ENCODE data around the gene PPP1CB. TPM values are rescaled to one million over a fixed set of nuclear protein-coding genes. Genes with fewer than 3 reads are reported as not detected.

The PPP1CB gene
- polyA plus RNA-seq, 1 of the 3 experiments (the other 2 are of a cell fraction), result 24.7 TPM

- TF ChIP-seq NFIC (IDR thresholded peaks at IDR 0.05; ENCODE audit: borderline replicate concordance), result no peak
- TF ChIP-seq TEAD4 (IDR thresholded peaks at IDR 0.05; ENCODE audit: borderline replicate concordance, insufficient read depth), result no peak
- TF ChIP-seq ZBTB33 (IDR thresholded peaks at IDR 0.05; ENCODE audit: borderline replicate concordance, low read depth), result no peak
- no peak for TF ChIP-seq FOXM1 (IDR thresholded peaks at IDR 0.05; ENCODE audit: low read depth)
- Histone ChIP-seq H3K9me2 (no peaks in the 10 kb centered on the region), H3K9ac (no peak overlapping the region), H3K36me3 (replicated peaks in 1 of 2; ENCODE audit: control insufficient read depth in 1 of 2, insufficient read depth in 2 of 2, low read length in 1 of 2) (no peaks in the 10 kb centered on the region), H3K4me3 (ENCODE audit: low read depth in 2 of 2, low read length in 1 of 2) (no peak overlapping the region), H3K79me2 (ENCODE audit: insufficient read depth) (no peaks in the 10 kb centered on the region), H3K4me2 (no peak overlapping the region), H2AFZ (ENCODE audit: low read depth) (no peak overlapping the region), H3K9me3 (no peaks in the 10 kb centered on the region), H3K27ac (ENCODE audit: low read depth in 2 of 2, low read length in 1 of 2) (no peak overlapping the region), H3K4me1 (ENCODE audit: control insufficient read depth in 1 of 2, insufficient read depth in 2 of 2, low read depth in 1 of 2, low read length in 1 of 2) (peaks cover 0 to 2% of the 10 kb centered on the region in 2 experiments; a peak in 2 of 4 replicates), H3F3A (replicated peaks; ENCODE audit: insufficient read depth) (peaks cover 6% of the 10 kb centered on the region), H4K20me1 (ENCODE audit: insufficient read depth) (no peaks in the 10 kb centered on the region), H3K27me3 (ENCODE audit: insufficient read depth) (no peaks in the 10 kb centered on the region)
- POLR2A ChIA-PET, result no interaction called here
- no peak for DNase-seq
- WGBS (ENCODE audit: low lambda C conversion rate), result 96% methylated on average over 4 of the region's 4 CpGs
- CTCF ChIA-PET, result interaction anchor here (1.0 to 1.4 kb wide), 4 partner anchors 10 to 160 kb away, joined by 3 to 5 read pairs (median 3); no protein-coding TSS in a partner anchor
These were observed 25.5 kb upstream of the PPP1CB start for GRCh38 chr2:28726177-28726576.

- no peaks in the 10 kb centered on the region for H4K20me1 ChIP-seq (ENCODE audit: insufficient read depth)
- H3K27me3 ChIP-seq (ENCODE audit: insufficient read depth), result no peaks in the 10 kb centered on the region
- no peaks in the 10 kb centered on the region for H3K79me2 ChIP-seq (ENCODE audit: insufficient read depth)
- no peak for TF ChIP-seq EP300 (IDR thresholded peaks at IDR 0.05; ENCODE audit: borderline replicate concordance in 1 of 2, low read depth in 1 of 2, low read length in 1 of 2)
- TF ChIP-seq JUND (IDR thresholded peaks at IDR 0.05), result no peak
- TF ChIP-seq, protein P1, sequence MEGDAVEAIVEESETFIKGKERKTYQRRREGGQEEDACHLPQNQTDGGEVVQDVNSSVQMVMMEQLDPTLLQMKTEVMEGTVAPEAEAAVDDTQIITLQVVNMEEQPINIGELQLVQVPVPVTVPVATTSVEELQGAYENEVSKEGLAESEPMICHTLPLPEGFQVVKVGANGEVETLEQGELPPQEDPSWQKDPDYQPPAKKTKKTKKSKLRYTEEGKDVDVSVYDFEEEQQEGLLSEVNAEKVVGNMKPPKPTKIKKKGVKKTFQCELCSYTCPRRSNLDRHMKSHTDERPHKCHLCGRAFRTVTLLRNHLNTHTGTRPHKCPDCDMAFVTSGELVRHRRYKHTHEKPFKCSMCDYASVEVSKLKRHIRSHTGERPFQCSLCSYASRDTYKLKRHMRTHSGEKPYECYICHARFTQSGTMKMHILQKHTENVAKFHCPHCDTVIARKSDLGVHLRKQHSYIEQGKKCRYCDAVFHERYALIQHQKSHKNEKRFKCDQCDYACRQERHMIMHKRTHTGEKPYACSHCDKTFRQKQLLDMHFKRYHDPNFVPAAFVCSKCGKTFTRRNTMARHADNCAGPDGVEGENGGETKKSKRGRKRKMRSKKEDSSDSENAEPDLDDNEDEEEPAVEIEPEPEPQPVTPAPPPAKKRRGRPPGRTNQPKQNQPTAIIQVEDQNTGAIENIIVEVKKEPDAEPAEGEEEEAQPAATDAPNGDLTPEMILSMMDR (IDR thresholded peaks at IDR 0.05), result no peak
- no peak for TF ChIP-seq PBX3 (IDR thresholded peaks at IDR 0.05)
- no peak for TF ChIP-seq MEF2A (IDR thresholded peaks at IDR 0.05; ENCODE audit: borderline replicate concordance, low read depth)
- TF ChIP-seq EZH2phosphoT487 (IDR thresholded peaks at IDR 0.05; ENCODE audit: borderline replicate concordance, low read depth), result no peak
- TF ChIP-seq, protein P2, sequence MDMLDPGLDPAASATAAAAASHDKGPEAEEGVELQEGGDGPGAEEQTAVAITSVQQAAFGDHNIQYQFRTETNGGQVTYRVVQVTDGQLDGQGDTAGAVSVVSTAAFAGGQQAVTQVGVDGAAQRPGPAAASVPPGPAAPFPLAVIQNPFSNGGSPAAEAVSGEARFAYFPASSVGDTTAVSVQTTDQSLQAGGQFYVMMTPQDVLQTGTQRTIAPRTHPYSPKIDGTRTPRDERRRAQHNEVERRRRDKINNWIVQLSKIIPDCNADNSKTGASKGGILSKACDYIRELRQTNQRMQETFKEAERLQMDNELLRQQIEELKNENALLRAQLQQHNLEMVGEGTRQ (IDR thresholded peaks at IDR 0.05; ENCODE audit: borderline replicate concordance, low read depth, low read length), result no peak
- TF ChIP-seq RCOR1 (IDR thresholded peaks at IDR 0.05; ENCODE audit: low read length), result no peak
- no peak for TF ChIP-seq IRF3 (IDR thresholded peaks at IDR 0.05; ENCODE audit: low read depth, low read length)
- peaks cover 6% of the 10 kb centered on the region for H3F3A ChIP-seq (replicated peaks; ENCODE audit: insufficient read depth)
- H3K4me3 ChIP-seq (ENCODE audit: low read depth in 2 of 2, low read length in 1 of 2), result no peak overlapping the region
- no peaks in the 10 kb centered on the region; a peak in 2 of 4 replicates for H3K4me1 ChIP-seq (ENCODE audit: control insufficient read depth in 1 of 2, insufficient read depth in 2 of 2, low read depth in 1 of 2, low read length in 1 of 2)
- no peak overlapping the region for H3K4me2 ChIP-seq
- H3K9me3 ChIP-seq, result no peaks in the 10 kb centered on the region
- ChIA-PET CTCF (interaction anchor here (1.4 to 1.5 kb wide), 4 partner anchors 14 to 136 kb away, joined by 3 to 6 read pairs (median 3); no protein-coding TSS in a partner anchor), POLR2A (no interaction called here)
- peak overlapping the region in 1 of 2 experiments; percentile 58; a peak in 2 of 4 replicates for H3K27ac ChIP-seq (ENCODE audit: low read depth in 2 of 2, low read length in 1 of 2)
- DNase-seq, result no peak
- no peaks in the 10 kb centered on the region for H3K9me2 ChIP-seq
- H3K9ac ChIP-seq, result no peak overlapping the region
- no peak overlapping the region for H2AFZ ChIP-seq (ENCODE audit: low read depth)
- H3K36me3 ChIP-seq (replicated peaks in 1 of 2; ENCODE audit: control insufficient read depth in 1 of 2, insufficient read depth in 2 of 2, low read length in 1 of 2), result no peaks in the 10 kb centered on the region
These were observed 21.9 kb upstream of the PPP1CB start for GRCh38 chr2:28729698-28730097.

Measured in SK-N-SH (cell line).